H9 (cell line): ENCODE measurements around the gene SLC17A3. TPM values are rescaled to one million over a fixed set of nuclear protein-coding genes. Genes with fewer than 3 reads are reported as not detected.

Source experiments
- DNase-seq: peaks from one replicate; pipeline ENCODE4 v3.0.0-alpha.2; 2017
- H2AFZ ChIP-seq: one replicate; pipeline ENCODE4 v1.6.1; 2013; ENCODE audit warnings: mild to moderate bottlenecking, low read length, control low read depth, moderate library complexity
- H2AK5ac ChIP-seq: 2 replicates; pipeline ENCODE4 v1.6.1; 2013; ENCODE audit warnings: low read length, control low read depth, mixed read lengths; ENCODE audit not compliant: insufficient read length
- H2BK120ac ChIP-seq: one replicate; pipeline ENCODE4 v1.6.1; 2013; ENCODE audit warnings: low read depth, mild to moderate bottlenecking, low read length, control low read depth, inconsistent platforms; ENCODE audit not compliant: poor library complexity, severe bottlenecking
- H2BK12ac ChIP-seq: 2 replicates; pipeline ENCODE4 v1.6.1; 2013; ENCODE audit warnings: low read length, control low read depth, mixed read lengths, low read depth; ENCODE audit not compliant: insufficient read length
- H2BK15ac ChIP-seq: 2 replicates; pipeline ENCODE4 v1.6.1; 2013; ENCODE audit warnings: low read depth, low read length, control low read depth
- H2BK20ac ChIP-seq: one replicate; pipeline ENCODE4 v1.6.1; 2013; ENCODE audit warnings: low read depth, mild to moderate bottlenecking, low read length, control low read depth, inconsistent platforms; ENCODE audit not compliant: poor library complexity, severe bottlenecking
- H2BK5ac ChIP-seq: 2 replicates; pipeline ENCODE4 v1.6.1; 2013; ENCODE audit warnings: low read length, control low read depth, mixed read lengths; ENCODE audit not compliant: insufficient read length
- H3K14ac ChIP-seq: 2 replicates; pipeline ENCODE4 v1.6.1; 2013; ENCODE audit warnings: low read length, control low read depth; ENCODE audit not compliant: insufficient read depth
- H3K18ac ChIP-seq: 2 replicates; pipeline ENCODE4 v1.6.1; 2013; ENCODE audit warnings: low read depth, mild to moderate bottlenecking, mixed read lengths, low read length, control low read depth; ENCODE audit not compliant: insufficient read length
- H3K23ac ChIP-seq: 2 replicates; pipeline ENCODE4 v1.6.1; 2013; ENCODE audit warnings: low read length, control low read depth, mixed read lengths, low read depth; ENCODE audit not compliant: insufficient read length
- H3K23me2 ChIP-seq: 2 replicates; pipeline ENCODE4 v1.6.1; 2013; ENCODE audit warnings: low read depth, mild to moderate bottlenecking, mixed read lengths, low read length, control low read depth; ENCODE audit not compliant: insufficient read length, poor library complexity, severe bottlenecking
- H3K27ac ChIP-seq: 2 replicates; pipeline ENCODE4 v1.5.1; 2013; ENCODE audit warnings: low read length, control low read depth, mixed read lengths, low read depth; ENCODE audit not compliant: insufficient read length
- H3K27me3 ChIP-seq: 2 replicates; pipeline ENCODE4 v1.6.1; 2013; ENCODE audit warnings: low read length, control low read depth, inconsistent platforms; ENCODE audit not compliant: insufficient read depth
- H3K4ac ChIP-seq: 2 replicates; pipeline ENCODE4 v1.6.1; 2013; ENCODE audit warnings: low read depth, mild to moderate bottlenecking, control low read depth, inconsistent platforms, low read length, moderate library complexity
- H3K4me1 ChIP-seq: 2 replicates; pipeline ENCODE4 v1.6.1; 2013; ENCODE audit warnings: low read length, control low read depth, inconsistent platforms; ENCODE audit not compliant: insufficient read depth
- H3K4me2 ChIP-seq: 2 replicates; pipeline ENCODE4 v1.6.1; 2013; ENCODE audit warnings: low read length, control low read depth, mixed read lengths; ENCODE audit not compliant: insufficient read length, insufficient read depth
- H3K56ac ChIP-seq: 2 replicates; pipeline ENCODE4 v1.6.1; 2013; ENCODE audit warnings: low read depth, mild to moderate bottlenecking, mixed read lengths, low read length, control low read depth; ENCODE audit not compliant: insufficient read length
- H3K79me1 ChIP-seq: 2 replicates; pipeline ENCODE4 v1.6.1; 2013; ENCODE audit warnings: low read depth, mild to moderate bottlenecking, moderate library complexity, low read length, control low read depth, inconsistent platforms; ENCODE audit not compliant: insufficient read depth, poor library complexity, severe bottlenecking
- H3K79me2 ChIP-seq: 2 replicates; pipeline ENCODE4 v1.6.1; 2013; ENCODE audit warnings: low read length, control low read depth, inconsistent platforms; ENCODE audit not compliant: insufficient read depth
- H3K9ac ChIP-seq: 2 replicates; pipeline ENCODE4 v1.6.1; 2013; ENCODE audit warnings: low read length, control low read depth, mixed read lengths; ENCODE audit not compliant: insufficient read length; ENCODE audit errors: extremely low read depth
- H3K9me3 ChIP-seq: one replicate; pipeline ENCODE4 v1.6.1; 2013; ENCODE audit warnings: low read depth, low read length, inconsistent platforms; ENCODE audit not compliant: control insufficient read depth
- H3T11ph ChIP-seq: one replicate; pipeline ENCODE4 v1.6.1; 2013; ENCODE audit warnings: mild to moderate bottlenecking, low read length, control low read depth, inconsistent platforms
- H4K20me1 ChIP-seq: one replicate; pipeline ENCODE4 v1.6.1; 2013; ENCODE audit not compliant: control insufficient read depth, insufficient read length, insufficient read depth
- H4K5ac ChIP-seq: 2 replicates; pipeline ENCODE4 v1.6.1; 2013; ENCODE audit warnings: low read depth, mild to moderate bottlenecking, mixed read lengths, low read length, control low read depth; ENCODE audit not compliant: insufficient read length
- H4K8ac ChIP-seq: replicated peaks from 2 replicates; pipeline ENCODE4 v1.6.1; 2013; ENCODE audit warnings: low read length, control low read depth, mixed read lengths, low read depth; ENCODE audit not compliant: insufficient read length
- H4K91ac ChIP-seq: 2 replicates; pipeline ENCODE4 v1.6.1; 2013; ENCODE audit warnings: low read depth, mild to moderate bottlenecking, moderate library complexity, mixed read lengths, low read length, control low read depth; ENCODE audit not compliant: insufficient read length
- H3K27ac Mint-ChIP-seq, 3 experiments: 2 replicates in 2 of 3; 3 replicates in 1 of 3; pipeline ENCODE4 v1.8.0; 2020 to 2021; ENCODE audit warnings: mixed read lengths in 3 of 3, mild to moderate bottlenecking in 1 of 3, moderate library complexity in 1 of 3
- H3K27me3 Mint-ChIP-seq: 2 replicates; pipeline ENCODE4 v1.8.0; 2021; ENCODE audit warnings: low read depth, mild to moderate bottlenecking, moderate library complexity, mixed read lengths
- H3K36me3 Mint-ChIP-seq, 3 experiments: 2 replicates in 2 of 3; 3 replicates in 1 of 3; pipeline ENCODE4 v1.8.0; 2020 to 2021; ENCODE audit warnings: low read depth in 3 of 3, mixed read lengths in 3 of 3; ENCODE audit not compliant: insufficient read depth in 1 of 3
- H3K4me1 Mint-ChIP-seq, 2 experiments: 2 replicates each; pipeline ENCODE4 v1.8.0; 2020; ENCODE audit warnings: mixed read lengths in 2 of 2
- H3K4me3 Mint-ChIP-seq, 2 experiments: 2 replicates in 1 of 2; 3 replicates in 1 of 2; pipeline ENCODE4 v1.8.0; 2020 to 2021; ENCODE audit warnings: mild to moderate bottlenecking in 2 of 2, mixed read lengths in 2 of 2, moderate library complexity in 1 of 2
- H3K9me3 Mint-ChIP-seq, 2 experiments: 2 replicates in 1 of 2; 3 replicates in 1 of 2; pipeline ENCODE4 v1.8.0; 2020; ENCODE audit warnings: mild to moderate bottlenecking in 2 of 2, mixed read lengths in 2 of 2, moderate library complexity in 1 of 2
- CTCF ChIP-seq: fragments of 200-600 bp; sonication (generic); conservative IDR thresholded peaks from 3 replicates; pipeline ENCODE4 v1.8.0; 2021; ENCODE audit warnings: antibody characterized with exemption, mild to moderate bottlenecking
- WGBS: extraction: QIAGEN DNeasy Blood & Tissue Kit; methylation state at CpG from one replicate; pipeline ENCODE4 v1.1.7; 2013; ENCODE audit warnings: missing lambda C conversion rate, low lambda C conversion rate, mixed read lengths; ENCODE audit not compliant: insufficient read length; ENCODE audit errors: extremely low coverage; 5-methylcytosine and 5-hydroxymethylcytosine counted together
- total RNA-seq: library from RNA; stranded (reverse); gene quantifications from 2 replicates; pipeline ENCODE4 v1.2.1, GENCODE V29; 2021

The SLC17A3 gene
- total RNA-seq, 1 experiment from 2014 or later: not detected

GRCh38 chr6:25875563-25875905, 1.5 kb upstream of the SLC17A3 start:
- Histone ChIP-seq H3K4me2 (no peak overlapping the region), H3K4ac (no peak overlapping the region)
- H3K4me3 Mint-ChIP-seq: no peak overlapping the region

More at GRCh38 chr6:25875563-25875905, 1.5 kb upstream of the SLC17A3 start:
- no peaks in the 10 kb centered on the region for H3K4me1 ChIP-seq
- H2AK5ac ChIP-seq: no peak overlapping the region
- no peaks in the 10 kb centered on the region for H3K23me2 ChIP-seq
- Mint-ChIP-seq H3K36me3 (no peaks in the 10 kb centered on the region), H3K4me1 (no peaks in the 10 kb centered on the region), H3K27me3 (peaks cover 7% of the 10 kb centered on the region; the same call in 1 of the 2 replicates), H3K9me3 (no peaks in the 10 kb centered on the region), H3K27ac (no peak overlapping the region)
- H3K79me2 ChIP-seq: no peaks in the 10 kb centered on the region
- no peaks in the 10 kb centered on the region for H4K20me1 ChIP-seq
- H2BK20ac ChIP-seq: no peak overlapping the region
- H4K91ac ChIP-seq: no peak overlapping the region
- H3K23ac ChIP-seq: no peak overlapping the region
- no peak for TF ChIP-seq CTCF
- H4K5ac ChIP-seq: no peak overlapping the region
- no peak overlapping the region for H3T11ph ChIP-seq
- no peaks in the 10 kb centered on the region for H3K27me3 ChIP-seq
- H3K9me3 ChIP-seq: no peaks in the 10 kb centered on the region
- H4K8ac ChIP-seq: no peak overlapping the region
- no peaks in the 10 kb centered on the region for H3K79me1 ChIP-seq
- no peak overlapping the region for H3K14ac ChIP-seq
- no peak overlapping the region for H2BK15ac ChIP-seq
- no peak overlapping the region for H3K18ac ChIP-seq
- no peak overlapping the region for H3K27ac ChIP-seq
- no CpG with 5 or more reads among the region's 3 CpGs for WGBS
- no peak for DNase-seq
- H3K9ac ChIP-seq: no peak overlapping the region
- H3K56ac ChIP-seq: no peak overlapping the region
- no peak overlapping the region for H2AFZ ChIP-seq
- H2BK12ac ChIP-seq: no peak overlapping the region
- H2BK120ac ChIP-seq: no peak overlapping the region
- no peak overlapping the region for H2BK5ac ChIP-seq
